NCI-H187 treated with DMSO at 0.1 percent for 48 hours (cell line): Measurements from ENCODE around the gene TOM1L2.
"Not testable (repeated sequence)": the region's sequence is repeated elsewhere in the genome, so short reads cannot be mapped to it uniquely, and the experiment has no call there.

ENCODE experiments used
- DNase-seq: peaks from one replicate; lab custom pipeline; 2025; lab: John Stamatoyannopoulos, UW

TOM1L2 gene

DNA sequence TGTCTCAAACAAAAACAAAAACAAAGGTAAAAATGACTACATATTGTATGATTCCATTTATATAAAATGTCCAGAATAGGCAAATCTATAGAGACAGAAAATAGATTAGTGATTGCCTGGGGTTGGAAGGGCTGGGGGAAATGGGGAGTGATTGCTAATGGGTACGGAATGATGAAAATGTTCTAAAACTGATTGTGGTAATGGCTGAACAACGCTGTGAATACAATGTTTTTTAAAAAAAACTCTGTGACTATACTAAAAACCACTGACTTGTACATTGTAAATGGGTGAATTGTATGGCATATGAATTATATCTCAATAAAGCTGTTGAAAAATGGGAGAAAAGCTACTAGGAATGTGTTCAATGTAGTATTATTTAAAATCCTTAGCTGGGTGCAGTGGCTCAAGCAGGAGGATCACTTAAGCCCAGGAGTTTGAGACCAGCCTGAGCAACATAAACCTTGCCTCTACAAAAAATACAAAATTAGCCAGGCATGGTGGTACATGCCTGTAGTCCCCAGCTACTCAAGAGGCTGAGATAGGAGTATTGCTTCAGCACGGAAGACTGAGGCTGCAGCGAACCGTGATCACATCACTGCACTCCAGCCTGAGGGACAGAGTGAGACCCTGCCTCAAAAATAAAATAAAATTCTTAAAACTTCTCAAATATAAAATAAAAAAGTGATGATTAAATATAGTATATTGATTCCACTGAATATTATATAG is 47.9 kb downstream of the TOM1L2 start:
- DNase-seq, result no peak

DNA sequence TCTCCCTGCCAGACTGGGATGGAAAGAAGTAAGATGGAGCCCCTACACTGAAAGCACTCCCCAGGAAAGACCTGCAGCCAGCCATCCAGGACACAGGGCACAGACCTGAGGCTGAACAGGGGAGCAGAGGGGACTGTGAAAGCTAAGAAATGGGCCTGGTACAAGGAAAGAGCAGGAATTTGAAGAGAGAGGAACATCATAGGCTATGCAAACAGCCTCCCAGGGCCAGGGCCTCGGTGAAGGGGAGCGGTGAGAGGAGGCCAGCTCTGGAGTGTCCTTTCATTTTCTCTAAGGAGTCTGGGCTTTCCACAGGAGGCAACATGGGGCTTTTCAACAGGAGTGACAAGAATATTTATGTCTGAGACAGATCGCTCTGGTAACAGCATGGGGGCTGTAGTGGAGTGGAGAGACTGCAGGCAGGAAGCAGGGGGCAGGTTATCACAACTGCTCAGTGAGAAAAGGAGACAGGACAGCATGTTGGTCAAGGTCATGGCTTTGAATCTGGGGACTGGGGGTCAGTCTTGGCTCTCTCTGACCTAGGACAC is 50.1 kb downstream of the TOM1L2 start:
- no peak for DNase-seq

DNA sequence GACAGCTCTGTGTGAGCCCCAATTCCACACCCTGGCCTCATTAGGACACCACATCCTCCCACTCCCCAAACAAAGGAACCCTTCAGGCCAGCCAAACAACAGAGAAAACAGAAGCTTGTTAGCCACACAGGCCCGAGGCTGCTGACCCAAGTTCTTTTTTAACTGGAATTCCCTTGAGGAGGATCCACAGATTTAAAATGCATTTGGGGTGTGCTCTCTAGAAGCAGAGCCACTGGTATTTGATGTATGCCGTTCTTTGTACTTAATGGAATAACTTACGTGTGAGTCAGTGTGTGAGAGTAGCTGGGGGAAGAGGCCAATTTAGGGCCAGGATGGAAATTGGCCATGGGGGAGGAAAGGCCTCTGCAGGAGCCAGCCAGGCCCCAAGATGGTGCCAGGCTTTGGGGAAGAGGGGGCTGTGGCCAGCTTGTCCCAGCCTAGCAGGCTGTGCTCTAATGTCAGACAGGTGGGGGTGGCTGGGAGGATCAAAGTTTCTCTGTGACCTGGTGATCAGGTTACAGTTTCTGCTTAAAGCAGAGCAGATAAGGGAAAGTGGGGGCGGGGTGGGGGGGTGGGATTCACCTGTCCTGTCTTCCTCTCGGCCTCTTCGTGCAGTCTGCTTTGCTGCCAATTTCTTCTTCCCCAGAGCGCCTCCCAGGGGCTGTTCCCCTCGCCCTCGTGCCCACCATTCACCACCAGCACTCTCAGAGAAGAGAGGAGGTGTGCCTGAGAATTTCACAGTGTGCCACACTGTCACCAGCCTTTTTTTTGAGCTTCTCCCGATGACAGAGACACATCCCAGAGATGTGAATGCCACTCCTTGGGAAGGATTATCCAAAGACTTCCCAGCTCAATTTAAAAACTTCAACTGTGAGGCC is 50.8 kb downstream of the TOM1L2 start:
- DNase-seq, result no peak

DNA sequence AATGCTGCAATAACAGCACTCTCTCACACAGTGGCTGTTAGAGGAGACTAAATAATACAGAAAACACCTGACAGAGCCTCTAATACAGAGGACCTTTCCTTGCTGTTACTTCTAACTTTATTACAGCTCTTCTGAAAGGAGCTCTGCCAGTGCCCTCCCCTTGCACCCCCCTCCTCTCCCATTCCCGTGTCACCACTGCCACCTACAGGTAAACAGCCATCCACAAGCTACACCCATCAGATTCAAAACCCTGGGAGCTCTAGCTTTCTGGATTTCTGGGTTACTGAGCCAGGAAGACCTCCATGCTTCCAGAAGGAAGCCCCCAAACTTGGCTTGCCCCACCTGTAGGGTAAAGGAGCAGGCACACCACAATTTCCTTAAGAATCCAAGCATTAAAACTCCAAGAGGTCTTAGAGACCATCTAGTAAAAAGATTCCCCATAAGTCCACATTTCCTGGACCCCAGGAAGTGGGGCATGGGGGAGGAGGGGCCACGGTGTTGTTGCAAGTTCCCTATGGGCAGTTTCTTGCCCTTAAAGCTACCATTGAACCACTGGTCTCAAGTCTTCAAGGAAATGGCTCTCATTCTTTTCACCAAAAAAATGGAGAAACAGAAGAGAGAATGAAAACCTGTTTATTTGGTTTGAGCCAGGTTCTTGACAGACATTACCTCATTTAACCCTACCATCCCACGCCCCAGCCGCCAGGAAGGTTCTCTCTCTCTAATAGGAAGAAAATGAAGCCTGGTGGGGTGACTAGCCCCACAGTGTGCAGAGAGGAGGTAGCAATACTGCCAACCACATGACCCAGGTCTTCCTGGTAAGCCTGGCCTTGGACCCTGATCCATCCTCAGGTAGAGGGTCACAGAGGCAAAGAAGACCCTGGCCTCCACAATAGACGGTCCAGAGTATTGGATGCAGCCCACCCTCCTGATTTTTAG is 52.8 kb downstream of the TOM1L2 start:
- DNase-seq, result no peak

DNA sequence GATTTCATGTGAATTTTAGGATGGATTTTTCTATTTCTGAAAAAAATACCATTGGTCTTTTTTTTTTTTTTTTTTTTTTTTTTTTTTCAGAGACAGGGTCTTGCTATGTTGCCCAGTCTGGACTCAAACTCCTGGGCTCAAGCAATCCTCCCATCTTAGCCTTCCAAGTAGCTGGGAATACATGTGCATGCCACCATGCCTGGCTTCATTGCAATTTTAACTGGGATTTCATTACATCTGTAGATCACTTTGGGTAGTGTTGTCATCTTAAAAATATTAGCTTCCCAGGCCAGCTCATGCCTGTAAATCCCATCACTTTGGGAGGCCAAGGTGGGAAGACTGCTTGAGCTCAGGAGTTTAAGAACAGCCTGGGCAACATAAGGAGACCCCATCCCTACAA is 54.8 kb downstream of the TOM1L2 start:
- no peak for DNase-seq

DNA sequence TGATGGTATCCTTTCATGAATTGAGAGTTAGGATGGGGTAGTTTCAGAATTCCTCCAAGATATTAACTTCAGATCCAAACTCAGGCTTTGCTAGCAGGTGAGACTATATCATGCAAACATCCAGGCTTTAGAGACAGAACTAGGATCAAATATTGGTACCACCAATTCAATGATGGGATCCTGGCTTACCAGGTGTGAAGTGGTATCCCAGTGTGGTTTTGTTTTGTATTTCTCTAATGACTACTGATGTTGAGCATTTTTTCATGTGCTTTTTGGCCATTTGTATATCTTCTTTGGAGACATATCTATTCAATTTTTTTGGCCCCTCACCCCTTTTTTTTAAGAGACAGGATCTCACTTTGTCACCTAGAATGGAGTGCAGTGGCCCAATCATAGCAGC is 57.0 kb downstream of the TOM1L2 start:
- DNase-seq, result no peak

DNA sequence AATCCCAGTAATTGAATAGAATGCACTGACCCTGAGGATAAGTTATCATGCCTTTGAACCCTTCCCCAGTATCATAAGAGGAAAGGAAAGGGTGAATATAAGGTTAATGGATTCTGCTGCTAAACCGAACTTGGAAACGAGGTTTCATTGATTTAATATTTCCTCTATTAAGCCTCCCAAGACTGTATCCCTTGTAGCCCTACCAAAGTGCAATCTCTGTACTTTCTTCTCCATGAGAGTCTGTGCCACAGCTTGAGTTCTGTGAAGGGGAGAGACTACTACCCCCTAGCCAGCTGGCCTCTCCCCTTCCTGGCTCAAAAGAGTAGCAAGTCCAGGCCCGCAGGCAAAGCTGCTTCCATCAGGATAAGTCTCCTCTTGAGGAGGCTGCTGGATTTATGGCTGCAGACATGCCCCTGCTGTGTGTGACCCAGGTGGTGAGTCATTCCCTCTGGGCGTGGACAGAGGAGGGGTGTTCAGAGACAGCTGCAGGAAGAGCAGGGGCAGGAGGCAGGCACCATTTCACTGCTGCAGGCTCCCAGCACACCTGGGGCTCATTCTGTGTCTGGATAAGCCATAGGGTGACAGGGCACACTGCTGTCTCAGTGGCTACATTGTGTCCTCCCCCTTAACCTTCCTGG is 58.4 kb downstream of the TOM1L2 start:
- peak; percentile 72 for DNase-seq

DNA sequence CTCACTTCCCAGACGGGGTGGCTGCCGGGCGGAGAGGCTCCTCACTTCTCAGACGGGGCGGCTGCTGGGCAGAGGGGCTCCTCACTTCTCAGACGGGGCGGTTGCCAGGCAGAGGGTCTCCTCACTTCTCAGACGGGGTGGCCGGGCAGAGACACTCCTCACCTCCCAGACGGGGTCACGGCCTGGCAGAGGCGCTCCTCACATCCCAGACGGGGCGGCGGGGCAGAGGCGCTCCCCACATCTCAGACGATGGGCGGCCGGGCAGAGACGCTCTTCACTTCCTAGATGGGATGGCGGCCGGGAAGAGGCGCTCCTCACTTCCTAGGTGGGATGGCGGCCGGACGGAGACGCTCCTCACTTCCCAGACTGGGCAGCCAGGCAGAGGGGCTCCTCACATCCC is 59.9 kb downstream of the TOM1L2 start:
- not testable (repeated sequence) for DNase-seq

DNA sequence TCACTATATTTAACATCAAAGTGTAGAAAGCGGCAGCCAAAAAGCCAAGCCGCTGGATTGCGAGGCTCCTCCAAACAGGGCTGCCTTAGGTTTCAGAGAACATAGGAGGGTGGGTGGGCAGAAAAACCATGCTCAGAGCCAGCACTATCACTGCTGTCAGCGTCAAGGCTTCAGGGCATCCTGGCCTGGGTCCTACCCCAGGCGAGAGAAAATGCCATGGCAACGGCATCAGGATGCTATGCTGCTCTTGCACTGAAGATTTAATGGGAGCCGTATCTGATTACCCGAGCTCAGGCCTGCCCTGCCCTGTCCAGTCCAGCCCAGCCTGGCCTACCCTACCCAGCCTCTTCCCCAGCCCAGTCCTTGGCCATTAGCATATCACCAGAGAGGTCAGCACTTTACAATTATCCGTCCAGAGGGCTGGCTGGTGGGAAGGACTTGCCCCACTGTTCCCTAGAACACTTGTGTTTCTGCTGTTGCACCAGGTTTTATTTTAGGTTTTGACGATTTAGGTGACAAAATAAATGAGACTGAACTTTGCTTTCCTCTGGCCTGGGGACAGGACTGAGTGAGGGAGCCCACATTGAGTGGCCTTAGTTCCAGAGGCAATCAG is 61.1 kb downstream of the TOM1L2 start:
- no peak for DNase-seq

DNA sequence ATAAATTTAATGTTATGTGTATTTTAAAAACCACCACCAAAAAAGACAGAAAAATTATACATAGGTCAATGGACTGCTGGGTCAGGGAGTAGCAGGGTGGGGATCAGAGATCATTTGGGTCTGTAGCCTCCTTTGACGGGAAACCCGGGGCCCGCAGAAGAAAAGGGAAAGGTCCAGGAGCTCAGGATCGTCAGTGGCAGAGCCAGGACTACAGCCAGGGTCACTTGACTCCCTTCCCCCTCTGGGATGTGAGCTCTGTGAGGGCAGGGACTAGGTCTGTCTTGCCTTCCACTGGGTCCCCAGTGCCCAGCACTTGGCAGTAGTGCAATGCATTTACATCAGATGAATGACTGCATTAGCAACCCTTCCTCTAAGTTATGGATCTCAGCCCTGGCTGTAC is 62.1 kb downstream of the TOM1L2 start:
- no peak for DNase-seq

DNA sequence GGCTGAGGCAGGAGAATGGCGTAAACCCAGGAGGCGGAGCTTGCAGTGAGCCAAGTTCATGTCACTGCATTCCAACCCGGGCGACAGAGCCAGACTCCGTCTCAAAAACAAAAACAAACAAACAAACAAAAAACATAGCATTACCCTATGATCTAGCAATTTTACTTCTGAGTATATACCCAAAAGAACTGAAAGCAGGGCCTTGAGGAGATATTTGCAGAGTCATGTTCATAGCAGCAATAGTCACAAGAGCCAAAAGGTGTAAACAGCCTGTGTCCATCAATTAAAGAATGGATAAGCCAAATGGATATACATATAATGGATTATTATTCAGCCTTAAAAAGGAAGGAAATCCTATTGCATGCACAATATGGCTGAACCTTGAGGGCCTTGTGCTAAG is 63.1 kb downstream of the TOM1L2 start:
- no peak for DNase-seq

DNA sequence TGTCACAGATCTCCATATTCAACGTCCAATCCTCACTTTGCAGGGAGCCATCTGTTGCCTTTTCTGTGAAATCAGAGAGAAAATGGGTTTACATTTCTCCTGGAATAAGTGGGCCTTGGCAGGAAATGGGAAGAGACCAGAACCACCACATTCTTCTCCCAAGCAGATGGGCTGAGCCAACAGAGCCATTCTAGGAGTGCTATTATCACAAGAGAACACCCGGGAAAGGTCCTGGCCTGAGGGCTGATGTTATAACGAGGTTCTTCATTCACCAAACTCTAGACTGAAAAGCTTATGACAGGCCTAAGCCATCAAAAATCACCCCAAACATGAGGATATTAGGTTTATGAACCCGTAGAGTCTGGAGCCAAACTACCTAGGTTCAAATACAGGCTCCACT is 64.7 kb downstream of the TOM1L2 start:
- DNase-seq, result no peak

DNA sequence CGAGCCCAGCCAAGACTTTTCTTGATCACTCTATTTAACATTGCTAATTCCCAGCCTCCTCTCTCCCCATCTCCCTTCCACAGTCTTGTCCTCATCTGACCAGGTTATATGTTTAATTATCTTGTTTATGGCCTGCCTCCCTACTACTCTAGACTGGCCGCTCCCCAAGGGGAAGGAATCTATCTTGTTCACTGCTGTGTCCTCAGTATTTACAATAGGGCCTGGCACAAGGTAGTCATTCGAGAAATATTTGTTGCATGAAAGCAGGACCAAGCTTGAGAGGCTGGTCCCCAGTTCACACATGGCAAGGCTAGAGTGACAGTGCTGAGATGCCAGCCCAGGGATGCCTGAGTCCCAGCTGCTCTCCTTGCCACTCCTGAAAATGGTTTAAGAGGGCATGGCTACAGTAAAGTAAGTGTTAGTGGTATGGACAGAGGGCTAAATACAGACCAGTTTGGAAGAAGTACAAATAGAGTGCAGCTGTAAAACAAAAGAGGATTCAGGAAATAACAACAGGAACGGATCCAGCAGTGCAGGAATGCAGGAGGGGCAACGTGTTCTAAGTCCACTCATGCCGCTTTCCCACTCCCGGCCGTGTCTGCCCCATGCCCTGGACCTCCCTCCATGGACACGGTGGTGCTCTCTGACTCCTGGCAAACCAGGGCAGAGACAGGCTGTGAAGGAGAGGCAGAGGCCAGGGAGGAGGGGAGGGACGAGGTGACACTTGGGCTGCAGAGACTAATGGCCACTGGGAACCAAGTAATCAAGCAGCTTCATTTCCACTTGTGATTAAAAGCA is 65.6 kb downstream of the TOM1L2 start:
- DNase-seq, result no peak

DNA sequence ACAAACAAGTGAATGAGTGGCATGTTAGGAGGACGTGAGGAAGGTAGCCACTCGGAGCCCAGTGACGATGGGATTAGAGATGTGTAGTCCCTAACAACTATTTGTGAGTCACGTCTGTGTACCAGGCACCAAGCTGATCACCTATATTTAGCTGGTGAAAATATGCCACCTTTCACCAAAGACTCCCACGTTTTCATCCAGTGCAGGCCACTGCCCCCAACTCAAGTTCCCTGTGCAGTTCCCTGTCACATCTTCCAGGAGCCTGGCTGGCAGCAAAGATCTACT is 67.2 kb downstream of the TOM1L2 start:
- no peak for DNase-seq

DNA sequence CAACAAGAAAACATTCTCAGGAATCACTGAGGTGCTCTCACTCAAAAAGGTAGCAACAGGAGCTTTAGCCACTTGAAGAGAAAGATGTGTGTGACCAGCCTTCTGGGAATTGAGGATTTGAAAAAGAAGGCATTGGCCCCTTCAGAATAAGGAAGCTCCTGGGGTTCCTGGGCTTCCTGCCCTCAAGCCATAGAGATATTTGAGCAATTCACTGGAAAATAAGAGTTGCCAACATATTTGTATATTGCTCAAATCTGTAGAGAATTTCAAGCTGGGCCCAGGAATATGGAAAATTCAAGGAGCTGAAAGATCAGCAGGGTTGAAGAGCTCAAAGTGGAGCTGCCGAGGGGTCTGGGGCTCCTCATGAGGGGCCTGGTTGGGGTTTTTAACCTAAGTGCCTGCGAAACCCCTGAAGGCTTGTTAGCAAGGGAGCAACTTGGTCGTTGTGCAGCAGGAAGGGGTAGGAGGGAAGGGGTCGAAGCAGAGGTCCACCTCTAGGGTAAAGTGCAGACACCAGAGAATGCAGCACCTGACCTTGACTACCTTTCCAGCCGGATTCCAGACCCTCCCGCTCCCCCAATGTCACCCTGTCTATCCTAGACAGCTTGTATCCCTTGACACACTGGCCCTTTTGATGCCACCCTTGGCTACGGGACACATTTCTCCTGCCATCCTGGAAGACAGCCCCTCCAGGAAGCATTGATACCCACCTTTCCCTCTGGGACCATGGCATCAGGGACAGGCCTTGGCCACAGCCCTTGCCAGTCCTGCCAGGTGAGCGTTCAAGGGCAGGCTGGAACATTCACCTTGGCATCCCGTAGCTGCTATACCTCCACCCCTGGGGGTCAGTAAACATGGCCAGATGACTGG is 67.8 kb downstream of the TOM1L2 start:
- DNase-seq, result no peak

DNA sequence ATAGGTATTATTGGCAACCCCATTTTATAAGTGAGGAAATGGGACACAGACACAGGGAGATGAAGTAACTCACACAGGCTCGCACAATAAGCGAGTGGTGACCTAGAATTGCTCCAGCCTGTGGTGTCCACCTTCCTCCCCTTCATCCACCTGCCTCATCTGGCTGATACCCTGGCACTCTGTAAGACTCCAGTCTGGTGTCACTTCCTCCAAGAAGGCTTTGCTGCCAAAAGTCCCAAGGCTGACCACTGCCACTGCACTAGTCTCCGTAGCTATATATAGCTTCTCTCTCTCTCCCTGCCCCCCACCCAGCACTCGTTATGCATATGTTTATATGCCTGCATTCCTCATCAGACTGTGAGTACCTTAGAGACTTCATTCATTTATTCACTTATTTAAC is 69.3 kb downstream of the TOM1L2 start:
- DNase-seq, result no peak

DNA sequence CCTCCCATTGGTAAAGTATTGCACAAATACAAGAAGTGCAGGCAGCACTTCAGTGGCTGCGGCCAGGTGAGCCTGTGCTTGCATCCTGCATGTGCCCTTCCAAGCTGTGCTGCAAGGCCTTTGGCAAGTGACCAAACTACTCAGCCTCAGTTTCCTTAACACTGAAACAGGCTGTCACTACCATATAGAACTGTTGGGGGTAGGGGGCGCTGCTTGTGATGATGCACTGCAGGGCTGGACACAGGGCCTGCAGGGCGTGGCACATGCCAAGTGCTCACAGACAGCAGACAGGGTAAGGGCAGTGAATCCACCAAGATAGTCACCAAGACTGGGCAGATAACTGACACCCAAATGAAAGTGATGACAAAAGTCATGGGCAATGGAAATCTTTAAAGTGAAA is 69.8 kb downstream of the TOM1L2 start:
- no peak for DNase-seq

DNA sequence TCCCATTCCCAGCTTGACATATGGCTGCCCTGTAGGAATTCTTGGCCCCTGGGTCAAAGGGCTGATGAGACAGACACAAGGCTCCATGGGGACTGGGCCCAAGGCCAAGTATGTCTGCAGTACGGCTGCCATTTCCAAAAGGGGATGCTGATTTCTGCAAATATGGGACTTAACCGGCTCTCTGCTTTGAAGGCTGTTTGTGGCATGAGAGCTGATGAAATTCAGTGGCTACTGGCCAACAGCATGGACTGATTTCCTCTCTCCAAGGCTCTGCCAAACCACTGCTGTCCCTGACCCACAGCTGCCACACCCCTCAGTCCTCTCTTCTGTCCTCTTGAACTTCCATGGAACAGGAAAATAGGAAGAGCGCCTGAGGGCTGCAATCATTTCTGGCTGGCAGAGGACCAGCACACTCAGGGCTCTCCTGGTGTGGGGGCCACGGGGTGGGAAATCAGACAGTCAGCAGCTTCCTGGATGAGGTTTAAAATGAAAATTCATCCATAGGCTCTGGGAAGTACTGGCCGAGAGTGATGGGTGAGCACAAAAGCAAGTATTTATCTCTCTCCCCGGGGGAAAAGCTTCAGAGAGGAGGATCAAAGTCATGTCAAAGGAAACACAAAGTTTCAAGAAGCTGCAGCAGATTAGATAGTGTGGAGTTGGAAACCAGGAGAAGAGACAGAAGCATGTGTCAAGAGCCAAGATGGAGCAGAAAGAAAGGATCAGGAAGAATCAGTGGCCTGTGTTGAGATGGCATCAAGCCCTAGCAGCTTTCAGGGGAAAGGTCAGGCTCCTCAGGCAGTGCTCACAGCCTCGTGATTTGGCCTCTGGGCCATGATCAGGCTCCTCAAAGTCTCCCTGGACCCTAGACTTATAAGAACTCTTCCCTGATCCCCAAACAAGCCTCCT is 71.3 kb downstream of the TOM1L2 start:
- DNase-seq, result no peak

DNA sequence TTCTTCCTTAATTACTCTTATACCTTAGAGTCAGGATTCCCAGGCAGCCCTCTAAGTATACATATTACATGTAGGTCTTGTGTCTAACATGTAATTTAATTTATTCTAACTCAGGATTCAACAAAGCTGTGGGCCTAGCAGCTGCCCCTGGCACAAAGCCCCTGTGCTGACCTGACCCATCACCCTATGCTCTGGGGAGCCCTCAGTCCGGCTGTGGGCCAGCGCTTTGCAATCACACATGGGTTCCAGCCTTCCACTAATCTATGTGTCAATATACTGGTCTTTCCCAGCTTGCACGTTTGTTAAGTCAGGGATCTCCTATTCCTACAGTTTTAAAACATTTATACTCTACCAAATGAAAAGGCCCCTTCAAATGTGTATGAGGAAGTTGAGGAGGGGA is 72.7 kb downstream of the TOM1L2 start:
- no peak for DNase-seq
